HG03103 (cell line): Measurements from ENCODE around the gene GYS1.
"Not testable (repeated sequence)": the region's sequence is repeated elsewhere in the genome, so short reads cannot be mapped to it uniquely, and the experiment has no call there.

Experiments used
- ATAC-seq: cut with Tn5 transposase; IDR thresholded peaks from one replicate; pipeline ENCODE4 v1.9.1; 2021; ENCODE audit warnings: low read depth; ENCODE audit not compliant: unreplicated experiment

GYS1 gene

GRCh38 chr19:49018388-49019241 is 25.5 kb upstream of the GYS1 start:
- ATAC-seq = not testable (repeated sequence)

DNA sequence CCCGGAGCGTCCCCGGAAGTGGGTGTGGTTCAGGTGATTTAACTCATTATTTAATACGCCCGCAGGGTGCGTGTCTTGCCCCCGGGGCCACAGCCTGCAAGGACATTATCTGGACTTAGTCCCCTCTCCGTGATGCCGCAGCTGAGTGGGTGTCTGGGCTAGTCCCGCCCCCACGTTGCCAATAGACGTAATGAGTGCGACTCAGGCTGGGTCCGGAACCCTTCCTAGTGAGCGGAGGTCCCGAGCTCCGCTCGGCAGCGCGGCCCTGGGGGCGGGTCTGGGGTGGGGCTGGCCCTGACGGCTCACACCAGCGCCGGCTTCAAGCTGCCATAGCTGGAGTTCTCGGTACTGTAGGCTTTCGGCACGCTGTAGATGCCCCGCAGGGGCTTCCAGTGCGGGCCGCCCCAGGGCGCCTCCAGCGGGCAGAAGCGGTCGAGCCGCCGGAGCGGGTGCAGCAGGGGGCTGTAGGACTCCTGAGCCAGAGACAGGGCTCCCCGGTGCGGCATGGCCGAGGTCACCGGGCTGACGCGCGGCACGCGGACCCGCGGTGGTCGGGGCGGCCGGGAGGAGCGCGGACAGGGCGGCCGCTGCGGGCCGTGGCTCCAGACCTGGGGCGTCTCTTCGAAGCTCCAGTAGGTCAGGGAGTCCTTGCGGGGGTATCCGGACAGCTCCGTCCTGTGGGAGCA is 24.7 kb upstream of the GYS1 start:
- no peak for ATAC-seq

- no peak for ATAC-seq
These were observed 24.0 kb upstream of the GYS1 start, which contains the start of gene LHB for GRCh38 chr19:49017041-49017665. TSS of gene LHB (minus strand) at chr19:49017091. CDS start at chr19:49017081, 10 bp downstream.

GRCh38 chr19:49016067-49016839 is 23.1 kb upstream of the GYS1 start:
- no peak for ATAC-seq

GRCh38 chr19:49014870-49015255 is 21.8 kb upstream of the GYS1 start:
- no peak for ATAC-seq

DNA sequence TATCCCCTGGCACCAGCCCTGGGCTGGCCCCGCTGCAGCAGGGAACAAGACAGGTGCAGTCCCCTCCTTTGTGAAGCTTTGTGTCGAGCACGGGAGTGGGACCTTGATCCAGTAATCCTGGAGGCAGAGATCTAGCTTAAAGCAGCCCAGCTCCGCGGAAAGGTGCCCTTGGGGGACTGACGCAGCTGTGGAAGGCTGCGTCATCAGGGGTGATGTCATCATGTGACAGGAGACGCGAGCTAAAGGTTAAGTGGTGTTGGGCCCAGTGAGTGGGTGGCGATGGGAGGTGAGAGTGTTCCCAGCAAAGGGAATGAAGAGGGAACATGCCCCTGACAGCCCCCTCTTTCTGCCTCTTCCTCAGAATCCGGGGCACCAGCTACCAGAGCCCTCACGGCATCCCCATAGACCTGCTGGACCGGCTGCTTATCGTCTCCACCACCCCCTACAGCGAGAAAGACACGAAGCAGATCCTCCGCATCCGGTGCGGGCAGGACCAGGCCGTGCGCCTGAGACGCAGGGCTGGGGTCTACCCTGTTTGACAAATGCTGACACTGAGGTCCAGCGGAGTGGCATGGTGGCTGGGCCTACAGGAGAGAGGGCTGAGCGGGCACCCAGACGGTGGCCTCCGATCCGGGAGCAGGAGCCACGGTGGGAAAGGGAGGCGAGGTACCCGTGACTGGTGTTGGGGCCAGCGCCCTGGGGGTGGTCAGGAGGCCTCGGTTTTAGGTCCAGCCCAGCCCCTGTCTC is 21.2 kb upstream of the GYS1 start:
- no peak for ATAC-seq

DNA sequence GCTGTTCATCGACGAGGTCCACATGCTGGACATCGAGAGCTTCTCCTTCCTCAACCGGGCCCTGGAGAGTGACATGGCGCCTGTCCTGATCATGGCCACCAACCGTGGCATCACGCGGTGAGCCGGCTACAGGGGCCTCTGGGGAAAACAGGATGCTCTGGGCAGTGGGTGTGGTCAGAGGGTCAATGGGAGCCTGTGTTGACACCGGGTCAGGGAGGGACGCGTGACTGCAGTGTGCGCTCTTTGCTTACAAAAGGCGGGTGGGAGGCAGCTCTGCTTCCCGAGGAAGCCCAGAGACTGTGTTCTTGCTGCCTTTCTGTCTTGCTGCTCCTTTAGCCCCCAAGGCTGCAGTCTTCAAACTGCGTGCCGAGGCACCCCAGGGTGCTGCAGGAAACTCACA is 18.1 kb upstream of the GYS1 start:
- no peak for ATAC-seq

DNA sequence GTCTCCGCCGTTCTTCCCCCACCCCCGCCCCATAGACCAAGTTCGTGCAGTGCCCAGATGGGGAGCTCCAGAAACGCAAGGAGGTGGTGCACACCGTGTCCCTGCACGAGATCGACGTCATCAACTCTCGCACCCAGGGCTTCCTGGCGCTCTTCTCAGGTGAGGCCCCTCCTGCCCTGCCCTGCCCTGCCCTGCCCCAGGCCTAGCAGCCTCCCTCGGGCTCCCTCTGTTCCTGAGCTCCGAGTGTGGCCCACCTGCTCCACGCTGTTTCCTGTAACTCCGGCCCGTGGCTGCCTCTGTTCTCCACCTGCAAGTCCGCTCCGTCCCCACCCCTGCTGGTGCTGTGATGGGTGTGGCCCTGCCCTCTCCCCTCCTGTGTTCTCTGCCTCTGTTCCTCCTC is 17.3 kb upstream of the GYS1 start:
- no peak for ATAC-seq

GRCh38 chr19:49009828-49010227 is 16.7 kb upstream of the GYS1 start:
- ATAC-seq = no peak

GRCh38 chr19:49006905-49007304 is 13.8 kb upstream of the GYS1 start:
- ATAC-seq = no peak

- ATAC-seq = no peak
These were observed 12.0 kb upstream of the GYS1 start for GRCh38 chr19:49004964-49005614.

GRCh38 chr19:49004133-49004532 is 11.0 kb upstream of the GYS1 start:
- no peak for ATAC-seq

DNA sequence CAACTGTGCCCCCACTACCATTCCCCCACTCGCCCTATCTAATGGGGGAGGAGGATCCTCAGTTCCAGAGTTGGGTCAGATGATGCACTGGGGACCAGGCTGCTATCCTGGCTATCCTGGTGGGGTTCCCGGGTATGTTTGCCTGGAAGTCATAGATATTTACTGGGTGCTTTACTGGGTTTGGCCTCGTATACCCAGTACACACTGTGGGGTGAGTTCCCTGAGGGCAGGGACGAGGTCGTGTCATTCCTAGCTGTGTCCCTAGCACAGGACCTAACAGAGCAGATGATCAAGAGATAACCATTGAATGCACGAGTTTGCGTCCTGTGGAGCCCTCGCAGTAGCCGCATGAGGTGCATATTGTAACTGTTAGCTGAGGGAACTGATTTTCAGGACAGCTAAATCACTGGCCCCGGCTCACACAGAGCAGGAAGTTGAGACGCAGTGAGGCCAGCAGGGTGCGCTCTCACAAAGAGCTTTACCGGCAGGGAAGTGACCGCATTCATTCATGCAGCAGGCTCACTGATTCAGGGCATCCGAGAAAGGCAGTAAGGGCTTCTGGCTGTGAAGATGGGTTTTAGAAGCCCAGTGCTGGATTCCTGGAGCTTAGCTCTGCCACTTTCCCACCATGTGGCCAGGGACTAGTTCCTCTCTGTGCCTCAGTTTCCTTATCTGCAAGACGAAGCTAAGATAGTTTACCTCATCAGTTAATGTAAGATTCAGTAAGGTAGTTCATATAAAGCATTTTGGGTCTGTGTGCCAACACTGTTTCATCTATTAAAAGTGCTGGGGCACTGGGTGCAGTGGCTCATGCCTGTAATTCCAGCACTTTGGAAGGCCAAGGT is 6.6 kb upstream of the GYS1 start:
- no peak for ATAC-seq

GRCh38 chr19:48997972-48998371 is 4.9 kb upstream of the GYS1 start:
- no peak for ATAC-seq

DNA sequence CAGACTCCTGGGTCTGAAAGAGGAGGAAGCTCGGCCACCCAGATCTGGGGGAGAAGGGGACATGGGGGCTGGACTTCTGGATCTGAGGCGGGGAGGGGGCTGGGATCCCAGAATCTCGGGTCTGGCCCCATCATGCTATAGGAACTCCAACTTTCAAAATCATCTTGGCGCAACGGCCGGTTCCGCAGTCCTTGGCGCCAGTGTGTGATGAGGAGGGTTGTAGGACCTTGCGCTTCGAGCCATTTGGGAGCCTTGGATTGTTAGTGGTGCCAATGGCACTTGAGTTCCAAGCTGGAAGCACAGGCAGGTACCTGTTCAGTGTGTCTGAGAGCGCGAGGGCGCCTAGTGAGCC is 902 bp upstream of the GYS1 start:
- no peak for ATAC-seq

DNA sequence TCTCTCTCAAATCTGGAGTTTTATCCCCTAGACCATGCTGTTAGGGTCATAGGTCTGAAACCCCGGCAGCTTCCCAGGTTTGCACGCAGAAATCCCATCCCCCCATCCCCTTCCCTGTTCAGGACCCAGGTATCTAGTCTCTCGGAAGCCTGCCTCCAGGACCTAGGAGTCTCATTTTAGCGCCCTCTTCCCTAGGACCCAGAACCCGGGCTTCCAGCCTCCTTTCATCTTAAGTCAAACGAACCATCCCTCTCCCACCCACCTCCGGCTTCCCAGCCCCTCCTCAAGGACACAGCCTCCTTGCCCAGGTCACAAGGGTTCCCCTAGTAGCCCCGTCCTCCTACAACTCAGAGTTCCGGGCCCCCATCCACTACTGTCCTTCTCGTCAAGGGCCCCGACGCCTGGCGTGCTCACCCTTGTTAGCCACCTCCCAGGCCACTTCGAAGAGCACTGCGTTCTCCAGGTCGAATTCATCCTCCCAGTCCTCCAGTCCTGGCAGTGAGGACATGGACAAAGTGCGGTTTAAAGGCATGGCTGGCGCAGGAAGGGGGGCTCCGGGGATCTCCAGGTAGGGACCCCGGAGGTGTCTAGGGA is 431 bp downstream of the GYS1 start:
- ATAC-seq = no peak

DNA sequence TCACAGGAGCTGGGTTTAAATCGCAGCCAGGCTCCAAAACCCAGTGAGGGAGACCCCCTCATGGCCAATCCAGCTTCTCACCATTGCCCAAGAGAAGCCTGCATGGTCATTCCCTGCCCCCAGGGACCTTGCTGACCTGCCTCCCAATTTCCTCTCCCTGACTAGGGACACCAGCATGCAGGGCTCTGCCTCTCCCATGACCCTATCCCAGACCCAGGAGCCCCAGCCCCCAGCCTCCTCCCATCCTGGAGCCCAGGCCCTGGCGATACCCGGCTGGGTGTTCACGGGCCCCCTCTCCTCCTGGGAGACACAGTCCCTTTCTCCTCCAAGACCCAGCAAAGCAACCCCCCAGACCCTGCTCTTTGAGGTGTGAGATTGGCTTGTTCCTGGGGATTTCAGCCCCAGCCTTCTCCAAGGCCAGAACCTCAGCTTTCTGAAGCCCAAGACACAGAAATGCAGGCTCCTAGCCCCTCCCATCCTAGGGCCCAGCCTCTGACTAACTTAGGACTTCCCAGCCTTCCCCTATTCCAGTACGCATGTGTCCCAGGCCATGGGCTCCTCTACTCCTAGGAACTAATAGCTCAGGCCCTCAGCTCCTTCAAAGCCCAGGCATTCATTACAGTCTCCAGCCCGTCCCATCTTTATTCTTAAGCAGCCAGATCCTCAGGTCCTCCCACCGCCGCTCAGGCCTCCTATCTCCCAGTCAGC is 1.1 kb downstream of the GYS1 start:
- ATAC-seq = no peak
